GM21576 (cell line): ENCODE measurements around the gene PPFIA1.
"Not testable (repeated sequence)": the region's sequence is repeated elsewhere in the genome, so short reads cannot be mapped to it uniquely, and the experiment has no call there.

Experiments used
- ATAC-seq: cut with Tn5 transposase; IDR thresholded peaks from one replicate; pipeline ENCODE4 v1.9.1; 2021; ENCODE audit warnings: mild to moderate bottlenecking, moderate library complexity; ENCODE audit not compliant: unreplicated experiment

PPFIA1 gene

DNA sequence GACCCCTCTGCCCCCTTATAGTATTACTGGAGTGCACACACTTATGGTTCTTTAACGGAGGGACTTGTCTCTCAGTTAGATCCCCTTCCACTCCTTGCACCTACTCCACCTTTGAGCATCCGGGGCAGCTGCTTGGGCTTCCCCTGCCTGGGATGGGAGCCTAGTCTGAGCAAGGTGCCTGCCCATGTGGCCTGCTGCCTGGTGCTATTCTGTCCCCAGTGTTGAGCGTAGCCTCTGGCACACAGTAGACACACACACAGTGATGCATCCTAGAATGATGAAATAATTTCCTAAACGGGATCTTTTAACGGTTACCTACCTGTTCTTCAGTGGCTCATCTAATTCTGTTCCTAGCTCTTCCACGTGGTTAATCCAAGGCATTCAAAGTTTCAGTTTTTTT is 22.4 kb downstream of the PPFIA1 start:
- no peak for ATAC-seq

DNA sequence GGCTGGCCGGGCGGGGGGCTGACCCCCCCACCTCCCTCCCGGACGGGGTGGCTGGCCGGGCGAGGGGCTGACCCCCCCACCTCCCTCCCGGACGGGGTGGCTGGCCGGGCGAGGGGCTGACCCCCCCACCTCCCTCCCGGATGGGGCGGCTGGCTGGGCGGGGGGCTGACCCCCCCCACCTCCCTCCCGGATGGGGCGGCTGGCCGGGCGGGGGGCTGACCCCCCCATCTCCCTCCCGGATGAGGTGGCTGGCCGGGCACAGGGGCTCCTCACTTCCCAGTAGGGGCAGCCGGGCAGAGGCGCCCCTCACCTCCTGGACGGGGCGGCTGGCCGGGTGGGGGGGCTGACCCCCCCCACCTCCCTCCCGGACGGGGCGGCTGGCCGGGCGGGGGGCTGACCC is 24.7 kb downstream of the PPFIA1 start:
- ATAC-seq, result not testable (repeated sequence)

DNA sequence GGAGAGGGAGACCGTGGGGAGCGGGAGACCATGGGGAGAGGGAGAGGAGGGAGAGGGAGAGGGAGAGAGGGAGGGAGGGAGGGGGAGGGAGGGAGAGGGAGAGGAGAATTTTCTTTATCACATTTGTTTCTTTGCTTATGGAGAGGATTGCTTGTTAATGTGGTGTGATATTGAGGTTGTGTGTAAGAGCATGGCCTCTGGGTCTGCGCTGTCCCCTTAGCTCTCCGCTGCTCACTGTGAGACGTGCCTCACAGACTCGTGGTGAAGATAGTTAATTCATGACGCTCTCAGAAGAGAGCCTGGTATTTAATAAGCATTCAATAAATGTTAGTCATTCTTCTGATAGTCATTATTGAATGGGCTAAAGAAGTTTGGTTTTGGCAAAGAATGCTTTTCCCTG is 26.2 kb downstream of the PPFIA1 start:
- ATAC-seq, result no peak

DNA sequence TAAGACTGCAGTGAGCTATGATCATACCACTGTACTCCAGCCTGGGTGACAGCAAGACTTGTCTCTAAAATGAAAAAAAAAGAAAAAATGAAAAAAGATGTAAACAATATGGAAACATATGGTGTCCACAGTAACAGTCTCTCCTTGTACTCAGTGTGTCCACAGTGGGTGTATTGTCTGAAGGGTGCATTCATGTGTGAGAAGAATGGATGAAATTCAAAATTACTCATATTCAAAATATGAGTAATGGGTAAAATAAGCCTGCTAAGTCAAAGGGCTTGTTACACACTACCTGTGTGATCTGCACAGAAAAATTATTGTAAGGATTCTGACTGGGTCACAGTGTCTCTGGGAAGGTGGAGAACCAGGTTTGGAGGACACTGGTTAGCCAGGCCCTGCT is 26.9 kb downstream of the PPFIA1 start:
- no peak for ATAC-seq

DNA sequence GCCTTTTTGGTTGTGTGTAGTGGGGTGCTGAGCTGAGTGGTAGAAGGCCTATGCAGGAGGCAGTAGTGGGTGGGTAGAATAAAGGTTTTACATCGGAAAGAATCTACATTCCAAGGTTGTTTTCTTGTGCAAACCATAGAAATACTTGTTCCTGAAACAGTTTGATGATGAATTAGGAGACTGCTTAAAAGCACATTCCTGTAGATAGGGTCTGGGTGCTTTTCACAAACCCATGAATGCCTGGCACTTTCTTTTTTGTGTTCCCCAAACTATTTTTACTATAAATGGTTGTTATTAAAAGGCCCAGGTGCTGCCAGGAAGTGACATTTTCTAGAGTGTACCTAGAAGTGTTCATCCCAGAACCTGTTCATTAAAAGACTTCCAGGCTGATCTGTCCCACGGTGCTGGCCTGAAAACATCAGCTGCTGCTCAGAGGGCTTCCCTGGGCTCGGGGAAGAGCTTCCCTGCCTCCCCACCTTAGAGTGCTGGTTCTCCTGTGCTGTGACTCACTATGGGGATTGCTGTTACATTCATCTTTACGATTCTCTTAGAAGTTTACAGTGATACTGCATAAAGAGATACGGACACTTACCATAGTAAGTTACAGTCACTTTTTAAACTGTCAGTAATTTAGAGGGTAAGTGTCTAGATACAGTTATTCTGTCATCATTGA is 27.9 kb downstream of the PPFIA1 start:
- ATAC-seq, result no peak

DNA sequence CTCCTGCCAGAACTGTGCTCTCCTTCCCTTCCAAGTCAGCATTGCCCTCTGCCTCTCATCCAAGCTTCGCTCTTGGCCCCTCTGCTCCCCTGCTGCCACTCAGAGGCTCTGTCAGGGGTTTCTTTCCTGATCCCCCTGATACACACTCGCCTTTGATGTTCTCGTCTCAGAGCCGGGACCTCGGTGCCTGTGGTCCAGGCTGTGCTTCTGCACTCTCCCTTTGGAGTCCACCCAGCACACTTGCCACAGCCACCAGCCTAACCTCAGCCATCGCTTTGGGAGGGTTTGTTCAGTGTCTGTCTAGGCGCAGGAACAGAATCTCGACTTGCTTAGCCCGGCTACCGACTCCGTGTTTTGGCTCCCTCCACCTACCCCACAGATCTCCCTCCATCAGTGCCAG is 29.1 kb downstream of the PPFIA1 start:
- no peak for ATAC-seq

DNA sequence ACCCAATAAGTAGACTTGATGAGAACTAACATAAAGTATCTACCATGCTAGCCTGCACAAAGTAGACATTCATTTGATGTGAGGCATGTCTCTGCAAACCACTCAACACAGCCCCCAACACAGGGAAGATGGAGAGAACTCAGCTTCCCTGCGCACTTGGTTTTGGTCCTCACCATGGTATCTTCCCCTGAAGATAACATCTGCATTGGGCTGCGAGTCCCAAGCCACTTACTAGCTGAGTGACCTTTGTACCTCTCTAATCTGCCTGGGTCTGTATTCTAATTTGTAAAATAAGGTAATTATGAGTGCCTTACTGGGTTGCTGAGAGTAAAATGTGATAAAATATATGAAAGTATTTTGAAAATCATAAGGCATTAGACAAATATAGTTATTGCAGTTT is 30.7 kb downstream of the PPFIA1 start:
- ATAC-seq, result no peak

DNA sequence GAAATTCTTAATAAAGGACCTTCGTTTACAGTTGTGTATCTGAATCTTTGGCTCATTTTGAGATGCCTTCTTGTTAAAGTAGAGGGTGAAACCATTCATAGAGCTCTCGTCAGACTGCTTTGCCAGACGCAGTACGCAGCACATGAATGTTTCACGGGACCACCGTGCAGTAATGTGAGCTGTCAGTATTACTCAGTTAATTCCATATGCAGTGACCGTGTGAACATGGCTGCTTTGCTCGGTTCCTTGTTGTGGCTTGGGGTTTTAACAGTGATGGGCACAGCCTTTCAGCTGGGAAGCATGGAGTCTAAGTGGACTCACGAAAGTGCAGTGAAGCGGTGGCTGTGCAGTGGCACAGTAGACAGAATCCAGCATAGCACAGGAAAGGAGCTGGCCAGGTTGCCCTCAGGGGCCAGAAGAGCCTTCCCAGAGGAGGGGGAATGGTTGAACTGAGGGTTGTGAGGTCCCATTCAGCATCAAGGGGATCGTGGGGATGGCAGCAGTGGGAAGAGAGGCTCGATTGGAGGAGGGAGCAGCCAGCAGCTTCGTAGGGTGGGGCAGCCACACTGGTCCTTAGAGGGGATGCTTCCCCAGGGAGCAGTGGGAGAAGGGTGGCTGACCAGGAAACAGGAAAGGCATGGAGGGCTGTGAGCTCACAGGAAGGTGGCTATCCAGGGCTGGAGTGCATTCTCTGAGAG is 31.4 kb downstream of the PPFIA1 start:
- ATAC-seq, result no peak

DNA sequence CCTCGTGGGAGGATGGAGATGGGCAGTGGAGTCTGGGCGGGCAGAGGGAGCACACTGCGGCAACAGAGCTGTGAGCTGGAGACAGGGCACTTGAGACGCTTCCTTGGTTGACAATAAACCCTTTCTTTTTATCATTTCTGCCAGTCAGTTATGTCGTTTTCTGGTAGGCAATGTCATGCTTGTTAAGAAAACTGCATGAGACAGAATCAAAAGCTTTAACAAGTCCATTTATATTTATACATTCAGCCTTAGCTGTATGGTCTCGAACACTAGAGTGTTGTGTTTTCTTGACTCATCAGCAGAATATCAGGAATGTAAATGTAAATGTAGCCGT is 31.9 kb downstream of the PPFIA1 start:
- ATAC-seq, result no peak

DNA sequence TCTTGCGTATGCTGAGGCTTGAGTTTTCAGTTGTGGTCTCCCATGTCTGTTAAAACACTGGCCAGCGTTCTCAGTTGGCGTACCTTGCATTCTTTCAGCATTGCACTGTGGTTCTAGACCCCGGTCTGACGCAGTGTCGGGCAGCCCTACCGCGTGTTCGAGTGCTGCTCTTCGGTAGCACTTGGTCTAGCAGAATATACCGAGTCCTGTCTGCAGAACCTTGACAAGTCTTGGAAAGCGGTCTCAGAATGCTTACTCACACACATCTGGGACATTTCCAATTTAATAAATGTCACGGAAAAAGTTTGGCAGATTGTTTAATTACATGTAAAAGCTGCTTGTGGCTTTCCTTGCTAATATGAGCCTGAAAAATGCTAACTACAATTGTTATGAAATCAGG is 32.6 kb downstream of the PPFIA1 start:
- no peak for ATAC-seq

DNA sequence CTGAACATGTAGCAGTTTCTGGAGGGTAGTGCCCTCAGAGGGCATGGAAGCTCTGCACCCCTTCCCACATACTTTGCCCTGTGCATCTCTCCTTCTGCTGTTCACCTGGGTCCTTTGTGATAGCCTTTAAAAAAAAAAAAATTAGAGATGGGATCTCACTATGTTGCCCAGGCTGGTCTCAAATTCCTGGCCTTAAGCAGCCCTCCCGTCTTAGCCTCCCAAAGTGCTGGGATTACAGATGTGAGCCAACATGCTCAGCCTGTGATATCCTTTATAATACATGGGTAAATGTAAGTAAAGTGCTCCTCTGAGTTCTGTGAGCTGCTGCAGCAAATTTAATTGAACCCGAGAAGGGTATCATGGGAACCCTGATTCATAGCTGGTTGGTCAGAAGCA is 33.7 kb downstream of the PPFIA1 start:
- no peak for ATAC-seq

DNA sequence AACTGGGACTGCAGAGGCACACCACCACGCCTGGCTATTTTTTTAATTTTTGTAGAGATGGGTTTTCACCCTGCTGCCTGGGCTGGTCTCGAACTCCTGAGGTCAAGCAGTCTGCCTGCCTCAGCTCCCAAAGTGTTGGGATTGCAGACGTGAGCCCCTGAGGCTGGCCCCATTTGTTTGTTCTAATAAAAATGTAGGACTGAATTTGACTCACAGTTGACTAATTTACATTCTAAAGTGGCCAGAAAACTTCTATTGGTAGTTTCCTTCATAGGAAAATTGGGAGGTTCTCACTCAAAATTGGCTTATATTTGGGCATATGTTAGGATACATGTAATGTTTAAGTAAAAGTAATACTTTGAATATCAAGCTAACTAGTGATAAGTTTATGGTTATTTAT is 35.0 kb downstream of the PPFIA1 start:
- no peak for ATAC-seq

DNA sequence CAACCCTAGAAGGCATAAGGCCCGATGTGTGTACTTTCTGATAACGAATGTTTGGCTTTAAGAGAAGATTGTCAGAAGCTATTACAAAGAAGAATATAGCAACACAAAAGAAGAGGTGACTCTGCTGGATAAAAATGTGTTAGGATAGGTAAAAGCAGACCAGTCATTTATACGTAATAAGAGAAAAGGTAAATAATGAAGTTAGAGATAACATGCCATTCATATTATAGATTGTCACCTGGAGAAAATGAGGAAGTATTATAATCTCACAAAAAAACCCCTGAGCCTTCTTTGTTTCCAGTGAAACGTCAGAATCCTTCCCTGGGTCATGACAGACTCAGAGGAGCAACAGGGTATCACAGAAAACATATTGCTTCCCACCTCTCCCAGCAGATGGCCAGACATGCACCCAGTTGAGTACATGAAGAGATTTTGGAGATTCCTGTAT is 36.1 kb downstream of the PPFIA1 start:
- ATAC-seq, result no peak

DNA sequence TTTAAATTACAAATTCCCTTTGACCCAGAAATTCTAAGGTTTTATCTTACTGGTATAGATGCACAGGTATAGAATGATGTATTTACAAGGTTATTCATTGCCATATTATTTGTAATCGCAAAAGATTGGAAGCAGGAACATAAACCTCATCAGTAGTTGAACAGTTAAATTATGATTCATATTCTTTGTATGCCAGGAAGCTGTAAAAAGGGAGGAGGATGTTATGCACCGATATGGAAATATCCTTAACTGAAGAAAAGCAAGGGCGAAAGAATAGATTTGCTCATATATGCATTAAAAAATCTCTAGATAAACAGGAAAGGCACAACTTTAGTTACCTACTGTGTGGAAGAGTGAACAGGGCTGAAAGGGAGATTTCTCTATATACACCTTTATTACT is 36.7 kb downstream of the PPFIA1 start:
- ATAC-seq, result no peak

DNA sequence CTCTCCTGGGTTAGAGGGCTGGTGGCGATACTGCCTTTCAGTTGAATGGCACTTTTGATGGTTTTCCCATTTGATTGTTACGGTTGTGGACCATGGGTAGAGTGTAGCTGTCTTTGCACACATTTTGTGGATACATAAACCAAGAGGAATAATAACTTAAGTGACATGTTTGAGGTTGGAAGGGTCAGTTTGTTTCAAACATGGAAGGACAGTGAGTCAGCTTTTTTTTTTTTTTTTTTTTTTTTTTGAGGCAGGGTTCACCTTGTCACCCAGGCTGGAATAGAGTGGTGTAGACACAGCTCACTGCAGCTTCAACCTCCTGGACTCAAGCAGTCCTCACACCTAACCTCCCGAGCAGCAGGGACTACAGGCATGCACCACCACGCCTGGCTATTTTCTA is 41.1 kb downstream of the PPFIA1 start:
- ATAC-seq, result no peak

DNA sequence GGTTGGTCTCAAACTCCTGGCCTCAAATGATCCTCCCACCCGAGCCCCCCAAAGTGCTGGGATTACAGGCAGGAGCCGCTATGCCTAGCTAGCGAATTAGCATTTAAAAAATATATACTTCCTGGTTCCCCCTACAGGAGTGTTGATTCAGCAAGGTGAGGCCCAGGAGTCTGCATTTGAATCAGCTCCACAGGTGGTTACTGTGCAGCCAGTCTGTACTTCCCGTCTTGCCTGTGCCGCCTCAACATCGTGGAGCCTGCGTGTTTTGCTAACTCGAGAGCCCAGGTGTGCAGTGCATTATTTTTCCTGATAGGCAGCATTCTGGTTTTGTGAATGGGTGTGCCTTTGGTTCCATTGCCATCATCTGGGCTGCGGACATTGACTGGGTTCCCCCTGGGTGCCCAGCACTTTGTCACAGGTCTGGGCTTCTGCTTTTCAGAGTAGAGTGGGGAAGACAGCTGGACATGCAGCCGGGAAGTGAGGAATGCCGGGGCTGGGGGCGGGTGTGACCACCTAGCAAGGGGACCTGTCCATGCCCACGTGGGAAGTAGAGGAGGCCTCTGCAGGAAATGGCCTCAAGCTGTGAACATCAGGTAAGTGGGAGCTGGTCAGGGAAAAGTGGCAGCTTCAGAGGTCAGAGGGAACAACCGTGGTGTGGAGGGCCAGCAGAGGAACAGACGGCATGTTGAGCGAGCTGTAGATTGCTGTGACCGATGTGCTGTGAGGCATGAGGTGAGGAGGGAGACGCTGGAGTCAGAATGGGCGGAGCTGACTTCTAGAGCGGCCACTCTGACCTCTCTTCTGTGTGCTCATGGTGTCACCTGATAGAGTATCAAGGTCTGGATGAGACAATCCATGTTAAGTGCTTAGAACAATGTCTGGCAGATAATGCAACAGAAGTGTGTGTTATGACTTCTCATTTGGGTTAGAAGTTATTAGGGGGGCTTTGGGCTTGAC is 42.2 kb downstream of the PPFIA1 start:
- ATAC-seq, result no peak

DNA sequence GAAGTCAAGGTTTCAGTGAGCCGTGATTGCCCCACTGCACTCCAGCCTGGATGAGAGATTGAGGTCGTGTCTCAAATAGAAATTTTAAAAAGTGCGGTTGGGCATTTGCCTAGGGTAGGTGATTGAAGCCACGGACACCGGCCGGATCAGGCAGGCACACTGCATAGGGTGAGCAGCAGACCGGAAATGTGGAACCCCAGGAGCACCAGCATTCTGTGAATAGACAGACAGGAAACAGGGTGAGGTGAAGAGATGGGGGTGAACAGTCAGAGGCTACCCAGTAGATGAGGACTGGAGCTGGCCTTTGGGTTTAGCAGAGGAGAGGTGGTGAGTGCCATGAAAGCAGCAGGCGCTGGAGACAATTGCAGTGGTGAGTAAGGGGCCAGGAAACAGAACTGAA is 43.5 kb downstream of the PPFIA1 start:
- ATAC-seq, result no peak

DNA sequence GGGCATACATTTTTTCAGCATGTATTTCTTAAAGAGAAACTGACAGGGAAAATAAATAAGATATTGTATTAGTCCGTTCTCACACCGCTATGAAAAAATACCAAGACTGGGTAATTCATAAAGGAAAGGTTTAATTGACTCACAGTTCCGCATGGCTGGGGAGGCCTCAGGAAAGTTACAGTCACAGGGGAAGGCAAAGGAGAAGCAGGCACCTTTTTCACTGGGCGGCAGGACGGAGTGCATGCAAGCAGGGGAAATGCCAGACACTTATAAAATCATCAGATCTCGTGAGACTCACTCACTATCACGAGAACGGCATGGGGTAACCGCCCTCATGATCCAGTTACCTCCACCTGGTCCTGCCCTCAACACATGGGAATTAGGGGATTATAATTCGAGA is 44.2 kb downstream of the PPFIA1 start:
- ATAC-seq, result no peak

DNA sequence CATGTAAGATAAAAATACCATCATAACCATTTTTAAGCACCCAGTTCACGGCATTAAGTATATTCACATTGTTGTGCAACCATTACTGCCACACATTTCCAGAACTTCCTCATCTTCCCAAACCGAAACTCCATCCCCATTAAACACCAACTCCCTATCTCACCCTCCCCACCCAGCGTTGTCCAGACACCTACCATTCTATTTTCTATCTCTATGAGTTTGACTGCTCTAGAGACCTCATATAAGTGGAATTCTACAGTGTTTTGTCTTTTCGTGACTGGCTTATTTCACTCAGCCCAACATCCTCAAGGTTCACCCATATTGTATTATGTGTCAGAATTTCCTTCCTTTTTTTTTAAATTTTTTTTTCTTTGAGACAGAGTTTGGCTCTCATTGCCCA is 45.2 kb downstream of the PPFIA1 start:
- no peak for ATAC-seq

DNA sequence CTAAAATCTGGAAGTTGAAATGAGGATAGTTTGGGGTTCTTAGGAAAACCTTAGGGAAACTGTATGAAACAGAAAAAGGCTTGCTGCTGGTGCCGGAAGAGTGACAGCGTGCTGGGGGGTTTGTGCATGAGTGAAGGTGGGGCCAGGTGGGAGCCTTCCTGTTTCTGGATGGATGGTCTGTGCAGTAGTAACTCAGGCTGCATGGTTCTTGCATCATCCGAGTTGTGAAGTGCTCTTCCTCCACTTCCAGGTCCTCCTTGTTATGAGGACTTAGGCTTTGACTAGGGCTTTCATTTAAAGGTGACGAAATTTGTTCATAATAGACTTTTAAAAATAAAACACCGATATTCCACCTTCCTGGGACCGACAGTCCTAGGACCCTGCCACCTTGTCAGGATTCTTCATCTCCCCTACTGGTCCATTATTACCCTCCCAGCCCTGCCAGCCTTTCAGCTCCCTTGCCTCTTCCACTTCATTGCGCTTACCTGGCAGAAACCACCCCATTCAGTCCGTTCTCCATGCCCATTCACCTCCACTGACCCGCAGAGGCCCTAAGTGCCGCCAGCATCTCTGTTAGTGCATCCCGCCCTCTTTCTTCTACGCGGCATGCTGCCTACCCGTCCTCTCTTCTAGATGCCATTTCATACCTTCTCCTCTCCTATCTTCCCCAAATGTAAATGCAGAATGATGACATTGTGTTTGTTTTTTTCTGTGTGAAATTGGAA is 47.3 kb downstream of the PPFIA1 start:
- ATAC-seq, result no peak

DNA sequence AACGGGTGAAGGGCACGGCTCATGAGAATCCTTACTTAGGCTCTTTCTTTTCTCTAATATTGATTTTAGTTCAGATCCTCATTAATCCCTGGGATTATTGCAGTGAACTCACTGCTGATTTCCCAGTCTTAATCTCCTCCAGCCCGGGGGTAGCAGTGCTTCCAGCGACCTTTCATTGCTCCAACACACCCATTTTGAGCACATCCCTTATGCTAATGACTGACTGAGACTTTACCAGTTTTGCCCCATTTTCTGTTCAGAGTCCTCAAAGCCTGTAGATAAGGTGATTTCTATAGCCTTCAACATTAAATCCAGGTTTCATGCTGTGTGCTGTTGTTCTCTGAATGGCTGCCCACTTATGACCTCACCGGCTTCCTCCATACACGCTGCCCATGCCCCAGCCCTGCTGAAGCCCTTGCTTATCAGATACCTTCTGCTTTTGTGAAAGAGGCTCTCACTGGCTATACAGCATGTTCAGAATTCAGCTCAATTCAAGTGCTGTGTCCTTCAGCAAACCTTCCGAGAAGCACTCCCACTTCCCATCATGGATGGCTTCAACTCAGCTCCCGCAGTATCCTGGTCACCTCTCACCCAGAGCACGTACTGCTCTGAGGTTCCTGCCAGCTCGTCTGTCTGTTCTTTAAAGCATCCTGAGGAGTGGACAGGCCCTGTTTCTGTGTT is 49.0 kb downstream of the PPFIA1 start:
- ATAC-seq, result no peak
